MM.1S (cell line): Measurements from ENCODE around the gene PTPRD.

ENCODE experiments used
- DNase-seq: peaks from one replicate; pipeline ENCODE4 v3.0.0-alpha.2; 2015
- H2AFZ ChIP-seq: fragments of 300-600 bp; sonication (generic); 2 replicates; pipeline ENCODE4 v1.6.0; 2016; ENCODE audit warnings: antibody characterized with exemption, low read length
- H3F3A ChIP-seq: fragments of 300-600 bp; sonication (generic); 2 replicates; pipeline ENCODE4 v1.6.1; 2016; ENCODE audit warnings: mild to moderate bottlenecking, antibody characterized with exemption, low read length, moderate library complexity, mixed read lengths; ENCODE audit not compliant: insufficient read depth
- H3K27ac ChIP-seq: fragments of 300-600 bp; sonication (generic); 2 replicates; pipeline ENCODE4 v1.5.1; 2016; ENCODE audit warnings: mild to moderate bottlenecking, low read length
- H3K27me3 ChIP-seq: fragments of 300-600 bp; sonication (generic); replicated peaks from 2 replicates; pipeline ENCODE4 v1.6.0; 2016; ENCODE audit warnings: low read length; ENCODE audit not compliant: insufficient read depth
- H3K36me3 ChIP-seq: fragments of 300-600 bp; sonication (generic); replicated peaks from 2 replicates; pipeline ENCODE4 v1.6.1; 2016; ENCODE audit warnings: mild to moderate bottlenecking, low read length, mixed read lengths; ENCODE audit not compliant: insufficient read depth
- H3K4me1 ChIP-seq: fragments of 300-600 bp; sonication (generic); 2 replicates; pipeline ENCODE4 v1.6.1; 2016; ENCODE audit warnings: low read length, mixed read lengths
- H3K4me2 ChIP-seq: fragments of 300-600 bp; sonication (generic); 2 replicates; pipeline ENCODE4 v1.6.0; 2016; ENCODE audit warnings: low read depth, low read length
- H3K4me3 ChIP-seq: fragments of 300-600 bp; sonication (generic); 2 replicates; pipeline ENCODE4 v1.5.1; 2016; ENCODE audit warnings: low read length, mixed read lengths
- H3K79me2 ChIP-seq: fragments of 300-600 bp; sonication (generic); 2 replicates; pipeline ENCODE4 v1.6.1; 2016; ENCODE audit warnings: mixed run types, low read length, mixed read lengths
- H3K9ac ChIP-seq: fragments of 300-600 bp; sonication (generic); 2 replicates; pipeline ENCODE4 v1.6.1; 2016; ENCODE audit warnings: low read length, mixed read lengths
- H3K9me2 ChIP-seq: fragments of 300-600 bp; sonication (generic); replicated peaks from 2 replicates; pipeline ENCODE4 v1.6.1; 2016; ENCODE audit warnings: mild to moderate bottlenecking, low read length, mixed read lengths; ENCODE audit not compliant: insufficient read depth
- H3K9me3 ChIP-seq: fragments of 300-600 bp; sonication (generic); replicated peaks from 2 replicates; pipeline ENCODE4 v1.6.1; 2016; ENCODE audit warnings: mild to moderate bottlenecking, low read length, mixed read lengths; ENCODE audit not compliant: insufficient read depth
- H4K20me1 ChIP-seq: fragments of 300-600 bp; sonication (generic); 2 replicates; pipeline ENCODE4 v1.6.1; 2016; ENCODE audit warnings: mild to moderate bottlenecking, low read length, moderate library complexity, mixed read lengths; ENCODE audit not compliant: insufficient read depth
- CTCF ChIP-seq: fragments of 300-600 bp; sonication (generic); IDR thresholded peaks from 2 replicates; pipeline ENCODE4 v1.5.1; 2016; ENCODE audit warnings: antibody characterized with exemption, low read length, mixed read lengths
- EZH2 ChIP-seq: fragments of 300-600 bp; sonication (generic); optimal IDR thresholded peaks from 2 replicates; pipeline ENCODE3; 2017; ENCODE audit warnings: low read depth, mild to moderate bottlenecking, antibody characterized with exemption, low read length, mixed read lengths
- EZH2phosphoT487 ChIP-seq: fragments of 300-600 bp; sonication (generic); IDR thresholded peaks from 2 replicates; pipeline ENCODE4 v1.6.1; 2018; ENCODE audit warnings: antibody characterized with exemption, low read length

PTPRD gene

GRCh38 chr9:8374471-8374870, 2238.3 kb downstream of the PTPRD start:
- DNase-seq: no peak
- no peak overlapping the region for H3K27ac ChIP-seq
- H3K4me3 ChIP-seq: no peak overlapping the region
- H3K36me3 ChIP-seq: no peaks in the 10 kb centered on the region
- H3K9me3 ChIP-seq: no peaks in the 10 kb centered on the region
- no peak overlapping the region for H3K4me2 ChIP-seq
- H3K27me3 ChIP-seq: no peaks in the 10 kb centered on the region
- no peaks in the 10 kb centered on the region for H3F3A ChIP-seq
- no peaks in the 10 kb centered on the region for H4K20me1 ChIP-seq
- no peaks in the 10 kb centered on the region for H3K9me2 ChIP-seq
- H2AFZ ChIP-seq: no peak overlapping the region
- H3K4me1 ChIP-seq: no peaks in the 10 kb centered on the region
- H3K9ac ChIP-seq: no peak overlapping the region
- no peaks in the 10 kb centered on the region for H3K79me2 ChIP-seq
- TF ChIP-seq CTCF: no peak
- no peak for TF ChIP-seq EZH2phosphoT487
- no peak for TF ChIP-seq EZH2

- H3K27me3 ChIP-seq: no peaks in the 10 kb centered on the region
- no peaks in the 10 kb centered on the region for H3K4me1 ChIP-seq
- no peak overlapping the region for H2AFZ ChIP-seq
- no peaks in the 10 kb centered on the region for H4K20me1 ChIP-seq
- TF ChIP-seq EZH2 (no peak), EZH2phosphoT487 (no peak), CTCF (no peak)
- no peaks in the 10 kb centered on the region for H3K36me3 ChIP-seq
- H3K4me2 ChIP-seq: no peak overlapping the region
- H3F3A ChIP-seq: no peaks in the 10 kb centered on the region
- no peaks in the 10 kb centered on the region for H3K9me3 ChIP-seq
- no peak overlapping the region for H3K4me3 ChIP-seq
- no peak for DNase-seq
- H3K9me2 ChIP-seq: no peaks in the 10 kb centered on the region
- no peak overlapping the region for H3K9ac ChIP-seq
- H3K27ac ChIP-seq: no peak overlapping the region
- no peaks in the 10 kb centered on the region for H3K79me2 ChIP-seq
Observed at GRCh38 chr9:8371686-8372085, 2241.1 kb downstream of the PTPRD start.

GRCh38 chr9:8366161-8366926, 2246.5 kb downstream of the PTPRD start:
- H3K9me2 ChIP-seq: no peaks in the 10 kb centered on the region
- TF ChIP-seq CTCF: no peak
- TF ChIP-seq EZH2: no peak
- no peak for TF ChIP-seq EZH2phosphoT487
- H3K4me2 ChIP-seq: no peak overlapping the region
- H3K27me3 ChIP-seq: no peaks in the 10 kb centered on the region
- no peaks in the 10 kb centered on the region for H3K36me3 ChIP-seq
- H3K9ac ChIP-seq: no peak overlapping the region
- no peak overlapping the region for H3K4me3 ChIP-seq
- DNase-seq: no peak
- no peaks in the 10 kb centered on the region for H4K20me1 ChIP-seq
- no peaks in the 10 kb centered on the region for H3K79me2 ChIP-seq
- H3F3A ChIP-seq: no peaks in the 10 kb centered on the region
- H3K9me3 ChIP-seq: no peaks in the 10 kb centered on the region
- H3K4me1 ChIP-seq: no peaks in the 10 kb centered on the region
- no peak overlapping the region for H3K27ac ChIP-seq
- no peak overlapping the region for H2AFZ ChIP-seq
